GM18498 (cell line): ENCODE results near the gene CELA2A.
"Not testable (repeated sequence)": the region's sequence is repeated elsewhere in the genome, so short reads cannot be mapped to it uniquely, and the experiment has no call there.

Experiments used
- ATAC-seq: cut with Tn5 transposase; IDR thresholded peaks from one replicate; pipeline ENCODE4 v1.9.1; 2021; ENCODE audit warnings: mild to moderate bottlenecking, moderate library complexity; ENCODE audit not compliant: unreplicated experiment

The CELA2A gene

GRCh38 chr1:15424981-15425380, 31.6 kb upstream of the CELA2A start:
- no peak for ATAC-seq

- ATAC-seq: no peak
Observed at GRCh38 chr1:15425521-15425920, 31.0 kb upstream of the CELA2A start.

GRCh38 chr1:15425958-15426357, 30.6 kb upstream of the CELA2A start:
- ATAC-seq: no peak

- ATAC-seq: no peak
Observed at GRCh38 chr1:15426492-15427279, 29.8 kb upstream of the CELA2A start.

GRCh38 chr1:15427280-15427666, 29.3 kb upstream of the CELA2A start:
- ATAC-seq: no peak

GRCh38 chr1:15428252-15428651, 28.3 kb upstream of the CELA2A start:
- ATAC-seq: not testable (repeated sequence)

GRCh38 chr1:15428815-15429435, 27.6 kb upstream of the CELA2A start:
- no peak for ATAC-seq

- no peak for ATAC-seq
Observed at GRCh38 chr1:15429701-15430149, 26.8 kb upstream of the CELA2A start.

GRCh38 chr1:15430787-15431570, 25.6 kb upstream of the CELA2A start:
- ATAC-seq: no peak

GRCh38 chr1:15431571-15431948, 25.0 kb upstream of the CELA2A start:
- ATAC-seq: no peak

GRCh38 chr1:15432324-15432723, 24.2 kb upstream of the CELA2A start:
- no peak for ATAC-seq

GRCh38 chr1:15433471-15433870, 23.1 kb upstream of the CELA2A start:
- no peak for ATAC-seq

GRCh38 chr1:15434739-15435138, 21.8 kb upstream of the CELA2A start:
- ATAC-seq: not testable (repeated sequence)

- ATAC-seq: no peak
Observed at GRCh38 chr1:15435239-15436077, 21.1 kb upstream of the CELA2A start.

- ATAC-seq: no peak
Observed at GRCh38 chr1:15436881-15437442, 19.6 kb upstream of the CELA2A start.

GRCh38 chr1:15439325-15439724, 17.2 kb upstream of the CELA2A start:
- ATAC-seq: no peak

GRCh38 chr1:15440357-15440756, 16.2 kb upstream of the CELA2A start:
- ATAC-seq: no peak

GRCh38 chr1:15441247-15441646, 15.3 kb upstream of the CELA2A start:
- ATAC-seq: no peak

GRCh38 chr1:15442119-15442518, 14.4 kb upstream of the CELA2A start:
- ATAC-seq: no peak

GRCh38 chr1:15442759-15443158, 13.8 kb upstream of the CELA2A start:
- ATAC-seq: no peak

- ATAC-seq: no peak
Observed at GRCh38 chr1:15443281-15443680, 13.3 kb upstream of the CELA2A start.
